SK-N-SH treated with all-trans-retinoic acid at 6 μM for 48 hours (cell line): ENCODE measurements around the gene SLC16A13.

ENCODE experiments used
- ATAC-seq: fragments of 200-7000 bp; cut with Tn5 transposase; 3 replicates; pipeline ENCODE4 v1.9.1; 2020; ENCODE audit warnings: mild to moderate bottlenecking, moderate library complexity
- ARNTL ChIP-seq: fragments of 450-650 bp; formaldehyde crosslinking; IDR thresholded peaks from 2 replicates; pipeline ENCODE4 v1.5.0; 2020; ENCODE audit warnings: low read depth, mild to moderate bottlenecking, moderate library complexity, borderline replicate concordance
- BACH2 ChIP-seq: fragments of 250-450 bp; sonication (Bioruptor Pico); IDR thresholded peaks from 2 replicates; pipeline ENCODE4 v1.9.0; 2021; ENCODE audit warnings: mild to moderate bottlenecking, borderline replicate concordance
- CREB5 ChIP-seq: fragments of 250-450 bp; sonication (Bioruptor Pico); IDR thresholded peaks from 2 replicates; pipeline ENCODE4 v1.5.1; 2020; ENCODE audit warnings: low read depth, mild to moderate bottlenecking, moderate library complexity
- CSDC2 ChIP-seq: fragments of 250-450 bp; sonication (Bioruptor Pico); IDR thresholded peaks from 2 replicates; pipeline ENCODE4 v1.5.0; 2020; ENCODE audit warnings: mild to moderate bottlenecking, moderate library complexity
- ESRRG ChIP-seq: fragments of 250-450 bp; sonication (Bioruptor Pico); IDR thresholded peaks from 2 replicates; pipeline ENCODE4 v1.6.1; 2021; ENCODE audit warnings: mild to moderate bottlenecking
- GLIS3 ChIP-seq: fragments of 250-450 bp; sonication (Bioruptor Pico); IDR thresholded peaks from 2 replicates; pipeline ENCODE4 v1.5.0; 2020; ENCODE audit warnings: mild to moderate bottlenecking, moderate library complexity
- ISL1 ChIP-seq: fragments of 250-450 bp; sonication (Bioruptor Pico); IDR thresholded peaks from 2 replicates; pipeline ENCODE4 v2.1.2; 2022; ENCODE audit warnings: mild to moderate bottlenecking, moderate library complexity
- PATZ1 ChIP-seq: fragments of 250-450 bp; sonication (Bioruptor Pico); IDR thresholded peaks from 2 replicates; pipeline ENCODE4 v1.8.0; 2020; ENCODE audit warnings: mild to moderate bottlenecking, moderate library complexity, borderline replicate concordance
- PPARA ChIP-seq: fragments of 250-450 bp; sonication (Bioruptor Pico); IDR thresholded peaks from 2 replicates; pipeline ENCODE4 v1.5.0; 2020; ENCODE audit warnings: mild to moderate bottlenecking, borderline replicate concordance
- RARB ChIP-seq: fragments of 250-450 bp; sonication (Bioruptor Pico); IDR thresholded peaks from 2 replicates; pipeline ENCODE4 v1.8.0; 2021; ENCODE audit warnings: mild to moderate bottlenecking, moderate library complexity
- SNAI2 ChIP-seq: fragments of 250-450 bp; sonication (Bioruptor Pico); IDR thresholded peaks from 2 replicates; pipeline ENCODE4 v1.5.0; 2020; ENCODE audit warnings: mild to moderate bottlenecking, moderate library complexity
- TOX ChIP-seq: fragments of 250-450 bp; sonication (Bioruptor Pico); IDR thresholded peaks from 2 replicates; pipeline ENCODE4 v1.8.0; 2021; ENCODE audit warnings: mild to moderate bottlenecking, moderate library complexity, borderline replicate concordance
- ZC3H10 ChIP-seq: fragments of 250-450 bp; sonication (Bioruptor Pico); IDR thresholded peaks from 2 replicates; pipeline ENCODE4 v1.5.1; 2021; ENCODE audit warnings: mild to moderate bottlenecking, moderate library complexity
- ZNF70 ChIP-seq: fragments of 450-650 bp; formaldehyde crosslinking; IDR thresholded peaks from 2 replicates; pipeline ENCODE4 v1.5.0; 2020; ENCODE audit warnings: mild to moderate bottlenecking, moderate library complexity
- ZNF8 ChIP-seq: fragments of 450-650 bp; formaldehyde crosslinking; IDR thresholded peaks from 2 replicates; pipeline ENCODE4 v1.5.0; 2020; ENCODE audit warnings: mild to moderate bottlenecking, moderate library complexity
- TF ChIP-seq, protein P1 (sequence below): fragments of 250-450 bp; sonication (Bioruptor Pico); IDR thresholded peaks from 2 replicates; pipeline ENCODE4 v1.5.0; 2020; ENCODE audit warnings: mild to moderate bottlenecking, moderate library complexity
- TF ChIP-seq, protein P2 (sequence below): fragments of 250-450 bp; sonication (Bioruptor Pico); IDR thresholded peaks from 2 replicates; pipeline ENCODE4 v1.5.1; 2021; ENCODE audit warnings: mild to moderate bottlenecking, moderate library complexity

Gene SLC16A13

GRCh38 chr17:6997171-6997570, 38.6 kb upstream of the SLC16A13 start:
- ATAC-seq = no peak
- TF ChIP-seq CREB5 (CRISPR knock-in tag) = no peak
- no peak for TF ChIP-seq RARB (CRISPR knock-in tag)
- TF ChIP-seq BACH2 (CRISPR knock-in tag) = no peak
- no peak for TF ChIP-seq ZNF8 (CRISPR knock-in tag)
- TF ChIP-seq CSDC2 (CRISPR knock-in tag) = no peak
- no peak for TF ChIP-seq PPARA
- no peak for TF ChIP-seq SNAI2 (CRISPR knock-in tag)
- TF ChIP-seq GLIS3 (CRISPR knock-in tag) = no peak
- no peak for TF ChIP-seq TOX (CRISPR knock-in tag)
- no peak for TF ChIP-seq PATZ1
- TF ChIP-seq, protein P1, sequence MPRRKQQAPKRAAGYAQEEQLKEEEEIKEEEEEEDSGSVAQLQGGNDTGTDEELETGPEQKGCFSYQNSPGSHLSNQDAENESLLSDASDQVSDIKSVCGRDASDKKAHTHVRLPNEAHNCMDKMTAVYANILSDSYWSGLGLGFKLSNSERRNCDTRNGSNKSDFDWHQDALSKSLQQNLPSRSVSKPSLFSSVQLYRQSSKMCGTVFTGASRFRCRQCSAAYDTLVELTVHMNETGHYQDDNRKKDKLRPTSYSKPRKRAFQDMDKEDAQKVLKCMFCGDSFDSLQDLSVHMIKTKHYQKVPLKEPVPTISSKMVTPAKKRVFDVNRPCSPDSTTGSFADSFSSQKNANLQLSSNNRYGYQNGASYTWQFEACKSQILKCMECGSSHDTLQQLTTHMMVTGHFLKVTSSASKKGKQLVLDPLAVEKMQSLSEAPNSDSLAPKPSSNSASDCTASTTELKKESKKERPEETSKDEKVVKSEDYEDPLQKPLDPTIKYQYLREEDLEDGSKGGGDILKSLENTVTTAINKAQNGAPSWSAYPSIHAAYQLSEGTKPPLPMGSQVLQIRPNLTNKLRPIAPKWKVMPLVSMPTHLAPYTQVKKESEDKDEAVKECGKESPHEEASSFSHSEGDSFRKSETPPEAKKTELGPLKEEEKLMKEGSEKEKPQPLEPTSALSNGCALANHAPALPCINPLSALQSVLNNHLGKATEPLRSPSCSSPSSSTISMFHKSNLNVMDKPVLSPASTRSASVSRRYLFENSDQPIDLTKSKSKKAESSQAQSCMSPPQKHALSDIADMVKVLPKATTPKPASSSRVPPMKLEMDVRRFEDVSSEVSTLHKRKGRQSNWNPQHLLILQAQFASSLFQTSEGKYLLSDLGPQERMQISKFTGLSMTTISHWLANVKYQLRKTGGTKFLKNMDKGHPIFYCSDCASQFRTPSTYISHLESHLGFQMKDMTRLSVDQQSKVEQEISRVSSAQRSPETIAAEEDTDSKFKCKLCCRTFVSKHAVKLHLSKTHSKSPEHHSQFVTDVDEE (CRISPR knock-in tag) = no peak

DNA sequence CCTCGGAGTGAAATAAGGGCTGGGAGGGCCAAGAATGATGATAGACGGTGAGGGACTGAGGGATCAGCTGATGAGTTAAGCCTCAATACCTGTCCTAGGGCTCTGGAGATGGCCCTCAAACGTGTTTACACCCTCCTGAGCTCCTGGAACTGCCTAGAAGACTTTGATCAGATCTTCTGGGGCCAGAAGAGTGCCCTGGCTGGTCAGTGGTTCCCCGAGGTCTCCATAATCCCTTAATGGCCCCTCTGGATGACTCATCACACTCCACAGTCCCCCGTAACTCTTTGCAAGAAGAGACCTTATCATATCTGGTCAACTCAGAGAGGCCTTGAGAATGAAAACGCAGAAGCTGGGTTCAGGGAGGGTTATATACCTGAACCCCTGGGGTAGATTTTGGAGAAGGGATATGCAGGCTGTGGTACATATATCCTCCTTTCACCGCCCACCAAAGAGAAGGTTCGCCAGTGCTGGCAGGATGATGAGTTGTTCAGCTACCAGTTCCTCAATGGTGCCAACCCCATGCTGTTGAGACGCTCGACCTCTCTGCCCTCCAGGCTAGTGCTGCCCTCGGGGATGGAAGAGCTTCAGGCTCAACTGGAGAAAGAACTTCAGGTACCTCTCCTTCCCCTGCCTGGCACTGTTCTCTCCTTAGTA, 36.8 kb upstream of the SLC16A13 start:
- ATAC-seq = no peak
- TF ChIP-seq, protein P2, sequence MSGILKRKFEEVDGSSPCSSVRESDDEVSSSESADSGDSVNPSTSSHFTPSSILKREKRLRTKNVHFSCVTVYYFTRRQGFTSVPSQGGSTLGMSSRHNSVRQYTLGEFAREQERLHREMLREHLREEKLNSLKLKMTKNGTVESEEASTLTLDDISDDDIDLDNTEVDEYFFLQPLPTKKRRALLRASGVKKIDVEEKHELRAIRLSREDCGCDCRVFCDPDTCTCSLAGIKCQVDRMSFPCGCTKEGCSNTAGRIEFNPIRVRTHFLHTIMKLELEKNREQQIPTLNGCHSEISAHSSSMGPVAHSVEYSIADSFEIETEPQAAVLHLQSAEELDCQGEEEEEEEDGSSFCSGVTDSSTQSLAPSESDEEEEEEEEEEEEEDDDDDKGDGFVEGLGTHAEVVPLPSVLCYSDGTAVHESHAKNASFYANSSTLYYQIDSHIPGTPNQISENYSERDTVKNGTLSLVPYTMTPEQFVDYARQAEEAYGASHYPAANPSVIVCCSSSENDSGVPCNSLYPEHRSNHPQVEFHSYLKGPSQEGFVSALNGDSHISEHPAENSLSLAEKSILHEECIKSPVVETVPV = no peak
- no peak for TF ChIP-seq ESRRG (CRISPR knock-in tag)

DNA sequence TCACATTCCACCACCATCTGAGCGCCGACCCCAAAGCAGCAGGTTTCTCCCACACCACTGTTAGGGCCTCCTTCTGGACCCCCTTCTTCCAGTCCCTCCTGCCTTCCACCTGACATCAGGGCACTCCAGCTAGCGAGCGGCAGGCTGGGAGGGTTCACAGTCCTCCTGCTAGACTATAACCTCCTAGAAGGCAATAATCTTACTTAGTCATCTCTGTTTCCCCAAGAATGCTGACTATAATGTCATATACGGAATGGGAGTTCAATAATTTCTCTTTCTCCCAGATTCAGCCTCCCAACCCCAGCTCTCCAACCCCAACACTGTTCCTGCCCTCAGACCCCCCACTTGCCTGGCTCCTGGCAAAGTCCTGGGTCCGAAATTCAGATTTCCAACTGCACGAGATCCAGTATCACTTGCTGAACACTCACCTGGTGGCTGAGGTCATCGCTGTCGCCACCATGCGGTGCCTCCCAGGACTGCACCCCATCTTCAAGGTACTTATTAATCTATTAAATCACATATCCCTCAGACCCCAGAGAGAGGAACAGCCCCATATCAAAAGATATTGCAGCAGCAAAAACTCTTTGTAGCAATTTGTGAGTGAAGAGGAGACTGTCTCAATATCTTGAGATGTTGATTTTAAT, 34.4 kb upstream of the SLC16A13 start:
- TF ChIP-seq CREB5 (CRISPR knock-in tag) = no peak
- TF ChIP-seq CSDC2 (CRISPR knock-in tag) = no peak
- TF ChIP-seq ZNF70 (CRISPR knock-in tag) = no peak
- TF ChIP-seq ZC3H10 (CRISPR knock-in tag) = no peak
- no peak for TF ChIP-seq SNAI2 (CRISPR knock-in tag)
- TF ChIP-seq ARNTL (CRISPR knock-in tag) = no peak
- no peak for TF ChIP-seq ISL1 (CRISPR knock-in tag)
- no peak for ATAC-seq

DNA sequence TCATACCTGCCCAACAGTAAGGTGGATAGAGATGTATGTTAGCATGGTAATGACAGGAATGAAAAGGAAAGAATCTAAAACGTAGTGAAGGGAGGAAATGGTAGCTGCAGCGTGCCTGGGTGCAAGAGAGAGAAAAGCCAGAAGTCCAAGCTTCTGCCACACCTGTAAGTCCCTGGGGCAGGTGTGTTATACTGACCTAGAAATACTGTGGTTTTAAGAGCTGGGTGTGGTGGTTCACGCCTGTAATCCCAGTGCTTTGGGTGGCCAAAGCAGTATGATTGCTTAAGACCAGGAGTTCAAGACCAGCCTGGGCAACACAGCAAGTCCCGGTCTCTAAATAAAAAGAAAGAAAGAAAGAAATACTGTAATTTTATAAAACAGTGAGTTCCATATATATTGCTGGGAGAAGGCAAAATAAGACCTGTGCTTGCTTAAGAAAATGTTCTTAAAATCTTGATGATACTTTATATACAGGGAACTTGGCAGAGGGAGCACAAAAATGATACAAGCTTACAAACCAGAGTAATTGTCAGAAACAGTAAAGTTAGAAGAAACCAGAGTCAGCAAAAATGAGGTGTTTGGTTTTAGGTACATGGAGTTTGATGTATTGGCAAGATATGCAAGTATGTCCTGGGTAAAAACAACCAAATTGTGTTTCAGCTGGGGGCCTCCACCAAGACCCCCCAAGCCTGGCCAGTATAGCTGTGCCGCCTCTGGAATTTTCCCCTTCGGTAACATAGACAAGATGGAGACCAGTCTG, 33.3 kb upstream of the SLC16A13 start:
- TF ChIP-seq CREB5 (CRISPR knock-in tag) = no peak
- TF ChIP-seq ZNF70 (CRISPR knock-in tag) = no peak
- no peak for TF ChIP-seq PPARA

More for the DNA sequence above, 33.3 kb upstream of the SLC16A13 start:
- no peak for ATAC-seq
